Measurements from ENCODE around the gene RNF213. TPM values are rescaled to one million over a fixed set of nuclear protein-coding genes. Genes with fewer than 3 reads are reported as not detected.
"Not testable (repeated sequence)": the region's sequence is repeated elsewhere in the genome, so short reads cannot be mapped to it uniquely, and the experiment has no call there.

RNF213 gene
- total and polyA plus RNA-seq, 10 donors = 36.7 to 481 (median 337) TPM

- Histone ChIP-seq H3K27me3 (replicated peaks in 1 of 7) (no peaks in the 10 kb centered on the region), H3K4me1 (peaks cover 4 to 61% (median 51%) of the 10 kb centered on the region in 6 donors), H3K27ac (peak overlapping the region in 4 of 8 donors; percentile 75 to 98 (median 88)), H3K36me3 (peaks cover 0 to 24% (median 0%) of the 10 kb centered on the region in 6 donors), H3K9me3 (no peaks in the 10 kb centered on the region), H3K4me3 (no peak overlapping the region)
- TF ChIP-seq POLR2A (IDR thresholded peaks at IDR 0.05) (no peak), POLR2AphosphoS5 (IDR thresholded peaks at IDR 0.05) (no peak), CTCF (IDR thresholded peaks at IDR 0.05 in 8 of 11, conservative IDR thresholded peaks at IDR 0.05 in 3 of 11) (no peak)
- intact Hi-C loops (cut with DNase I; ENCODE audit: low total_unique reads) = no loop called here
- no peak for DNase-seq
- WGBS, 5 donors = 93 to 99% (median 95%) methylated on average over 5 of the region's 5 CpGs
Observed at GRCh38 chr17:80256034-80256350, 4.7 kb upstream of the RNF213 start.

GRCh38 chr17:80257716-80258213, 2.9 kb upstream of the RNF213 start:
- Histone ChIP-seq H3K27ac (peak overlapping the region in 5 of 8 donors; percentile 51 to 98 (median 94)), H3K9me3 (no peaks in the 10 kb centered on the region), H3K4me1 (peaks cover 9 to 74% (median 64%) of the 10 kb centered on the region in 6 donors), H3K4me3 (no peak overlapping the region), H3K36me3 (peaks cover 0 to 9% (median 0%) of the 10 kb centered on the region in 6 donors), H3K27me3 (replicated peaks in 1 of 7) (no peaks in the 10 kb centered on the region)
- no peak for DNase-seq
- 79 to 87% (median 84%) methylated on average over 14 of the region's 14 CpGs for WGBS, 5 donors
- no peak for TF ChIP-seq POLR2A (IDR thresholded peaks at IDR 0.05)
- no peak for TF ChIP-seq CTCF (IDR thresholded peaks at IDR 0.05 in 8 of 11, conservative IDR thresholded peaks at IDR 0.05 in 3 of 11)
- no peak for TF ChIP-seq POLR2AphosphoS5 (IDR thresholded peaks at IDR 0.05)
- intact Hi-C loops (cut with DNase I; ENCODE audit: low total_unique reads) = no loop called here

GRCh38 chr17:80258296-80258695, 2.4 kb upstream of the RNF213 start:
- DNase-seq; intact Hi-C loops (cut with DNase I; ENCODE audit: low total_unique reads); H3K9me3 ChIP-seq; H3K36me3 ChIP-seq; H3K4me3 ChIP-seq; H3K27me3 ChIP-seq (replicated peaks in 1 of 7): not testable (repeated sequence)
- H3K27ac ChIP-seq = peak overlapping the region in 5 of 8 donors; percentile 51 to 98 (median 94)
- WGBS, 5 donors = 65 to 84% (median 76%) methylated on average over 2 of the region's 2 CpGs
- H3K4me1 ChIP-seq = peaks cover 14 to 74% (median 64%) of the 10 kb centered on the region in 6 donors

GRCh38 chr17:80259457-80260068, 1.1 kb upstream of the RNF213 start:
- H3K36me3 ChIP-seq = peaks cover 0 to 4% (median 0%) of the 10 kb centered on the region in 6 donors
- no peak for TF ChIP-seq POLR2A (IDR thresholded peaks at IDR 0.05)
- TF ChIP-seq CTCF (IDR thresholded peaks at IDR 0.05 in 8 of 11, conservative IDR thresholded peaks at IDR 0.05 in 3 of 11) = no peak
- no peak for TF ChIP-seq POLR2AphosphoS5 (IDR thresholded peaks at IDR 0.05)
- H3K4me1 ChIP-seq = peaks cover 13 to 74% (median 64%) of the 10 kb centered on the region in 6 donors
- peak overlapping the region; percentile 40 to 87 (median 65) for H3K4me3 ChIP-seq
- no peaks in the 10 kb centered on the region for H3K9me3 ChIP-seq
- H3K27me3 ChIP-seq (replicated peaks in 1 of 7) = no peaks in the 10 kb centered on the region
- 40 to 67% (median 53%) methylated on average over 18 of the region's 18 CpGs for WGBS, 5 donors
- intact Hi-C loops (cut with DNase I; ENCODE audit: low total_unique reads) = no loop called here
- peak overlapping the region; percentile 88 to 98 (median 94) for H3K27ac ChIP-seq
- peak; percentile 84 for DNase-seq
